ENCODE data around the gene ODF4. TPM values are rescaled to one million over a fixed set of nuclear protein-coding genes. Genes with fewer than 3 reads are reported as not detected.
A peak's percentile ranks its signal among the peaks of the same experiment; 100 is the strongest.

ODF4 gene
- total and polyA plus RNA-seq, 2 of the 13 experiments (the other 11 are each of a cell fraction or from before 2014, with no cell fraction given), result not detected

GRCh38 chr17:8292639-8293395 lies 46.8 kb upstream of the ODF4 start (continued):
- TF ChIP-seq TRAFD1 (CRISPR knock-in tag; IDR thresholded peaks at IDR 0.05; ENCODE audit: borderline replicate concordance) (no peak), ZNF354B (CRISPR knock-in tag; IDR thresholded peaks at IDR 0.05) (no peak), ZNF691 (CRISPR knock-in tag; IDR thresholded peaks at IDR 0.05; ENCODE audit: borderline replicate concordance, low read depth) (no peak), PRMT3 (CRISPR knock-in tag; IDR thresholded peaks at IDR 0.05; ENCODE audit: borderline replicate concordance, low read depth) (no peak), TARDBP (CRISPR knock-in tag; IDR thresholded peaks at IDR 0.05) (peak; percentile 63; the same call in 1 of the 2 replicates), SMAD9 (CRISPR knock-in tag; IDR thresholded peaks at IDR 0.05) (no peak), TP53 (CRISPR knock-in tag; conservative IDR thresholded peaks at IDR 0.05) (no peak), ZNF83 (CRISPR knock-in tag; IDR thresholded peaks at IDR 0.05; ENCODE audit: borderline replicate concordance) (no peak), ZNF749 (CRISPR knock-in tag; IDR thresholded peaks at IDR 0.05; ENCODE audit: borderline replicate concordance) (no peak), PRDM15 (CRISPR knock-in tag; IDR thresholded peaks at IDR 0.05) (peak; percentile 63; the same call in 1 of the 2 replicates), MED1 (CRISPR knock-in tag; IDR thresholded peaks at IDR 0.05) (0 out of 2 replicates have a peak, but pooled peaks have one; percentile 17), CBX2 (IDR thresholded peaks at IDR 0.05; ENCODE audit: low read depth, low read length) (no peak), CBX2 (CRISPR knock-in tag; IDR thresholded peaks at IDR 0.05; ENCODE audit: low read depth) (no peak), HNF4A (CRISPR knock-in tag; IDR thresholded peaks at IDR 0.05) (peak; percentile 40; the same call in 1 of the 2 replicates), TFAP4 (IDR thresholded peaks at IDR 0.05; ENCODE audit: borderline replicate concordance, low read depth) (peak; percentile 50; the same call in 1 of the 2 replicates), ZNF263 (CRISPR knock-in tag; IDR thresholded peaks at IDR 0.05) (peak; percentile 79), NCOA1 (CRISPR knock-in tag; IDR thresholded peaks at IDR 0.05) (no peak), CCAR2 (optimal IDR thresholded peaks at IDR 0.05; ENCODE audit: low read depth, low read length) (no peak), ZBTB26 (CRISPR knock-in tag; IDR thresholded peaks at IDR 0.05; ENCODE audit: borderline replicate concordance) (no peak)
